Epithelial cell of proximal tubule (primary cell): Measurements from ENCODE around the gene ANAPC15. TPM values are rescaled to one million over a fixed set of nuclear protein-coding genes. Genes with fewer than 3 reads are reported as not detected.
"Not testable (repeated sequence)": the region's sequence is repeated elsewhere in the genome, so short reads cannot be mapped to it uniquely, and the experiment has no call there.

Experiments
- DNase-seq: peaks from one replicate; pipeline ENCODE4 v3.0.0-alpha.2; 2011; ENCODE audit warnings: low read depth
- H3K4me3 ChIP-seq: 2 replicates; pipeline ENCODE4 v1.5.1; 2011; ENCODE audit warnings: low read depth, mild to moderate bottlenecking, low read length
- total RNA-seq: library from RNA; depleted of rRNA; stranded (reverse); fragments of >200 nt; gene quantifications from 2 replicates; pipeline ENCODE4 v1.2.3, GENCODE V29; 2015
- TF ChIP-seq, protein P1 (sequence below): conservative IDR thresholded peaks from 2 replicates; pipeline ENCODE4 v1.5.1; 2012; ENCODE audit warnings: low read depth, mild to moderate bottlenecking, low read length

Gene ANAPC15
- total RNA-seq, 1 donor from 2014 or later: 87.4 TPM

DNA sequence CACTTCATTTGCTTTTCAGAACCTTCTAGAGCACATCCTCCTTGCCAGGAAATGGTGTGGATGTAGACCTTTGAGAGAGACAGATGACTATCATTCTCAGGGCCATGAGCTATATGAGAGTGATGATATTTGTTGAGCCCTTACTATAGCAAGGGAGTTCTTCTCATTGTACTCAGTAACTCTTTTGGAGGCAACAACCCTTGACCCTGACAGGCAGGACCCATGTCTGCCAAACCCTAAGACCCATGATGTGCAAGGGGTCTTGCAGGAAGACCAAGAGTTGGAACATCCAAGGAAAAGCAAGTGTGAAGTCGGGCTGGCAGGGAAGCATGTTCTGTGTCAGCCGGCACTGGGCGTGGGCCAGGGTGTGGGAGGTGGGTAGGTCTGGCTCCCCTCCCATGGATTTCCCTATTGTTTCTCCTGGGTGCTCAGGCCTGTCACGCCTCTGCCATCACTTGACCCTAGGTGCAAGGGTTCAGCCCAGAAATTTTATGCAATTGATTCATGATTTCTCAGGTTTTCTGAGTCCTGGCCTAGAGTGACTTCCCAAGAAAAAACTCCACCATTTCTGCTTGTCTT is 24.3 kb upstream of the ANAPC15 start:
- TF ChIP-seq, protein P1, sequence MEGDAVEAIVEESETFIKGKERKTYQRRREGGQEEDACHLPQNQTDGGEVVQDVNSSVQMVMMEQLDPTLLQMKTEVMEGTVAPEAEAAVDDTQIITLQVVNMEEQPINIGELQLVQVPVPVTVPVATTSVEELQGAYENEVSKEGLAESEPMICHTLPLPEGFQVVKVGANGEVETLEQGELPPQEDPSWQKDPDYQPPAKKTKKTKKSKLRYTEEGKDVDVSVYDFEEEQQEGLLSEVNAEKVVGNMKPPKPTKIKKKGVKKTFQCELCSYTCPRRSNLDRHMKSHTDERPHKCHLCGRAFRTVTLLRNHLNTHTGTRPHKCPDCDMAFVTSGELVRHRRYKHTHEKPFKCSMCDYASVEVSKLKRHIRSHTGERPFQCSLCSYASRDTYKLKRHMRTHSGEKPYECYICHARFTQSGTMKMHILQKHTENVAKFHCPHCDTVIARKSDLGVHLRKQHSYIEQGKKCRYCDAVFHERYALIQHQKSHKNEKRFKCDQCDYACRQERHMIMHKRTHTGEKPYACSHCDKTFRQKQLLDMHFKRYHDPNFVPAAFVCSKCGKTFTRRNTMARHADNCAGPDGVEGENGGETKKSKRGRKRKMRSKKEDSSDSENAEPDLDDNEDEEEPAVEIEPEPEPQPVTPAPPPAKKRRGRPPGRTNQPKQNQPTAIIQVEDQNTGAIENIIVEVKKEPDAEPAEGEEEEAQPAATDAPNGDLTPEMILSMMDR: no peak
- no peak for DNase-seq

GRCh38 chr11:72135891-72136683 is 23.6 kb upstream of the ANAPC15 start:
- TF ChIP-seq, protein P1: no peak
- DNase-seq: no peak

More for the DNA sequence above, 24.3 kb upstream of the ANAPC15 start:
- H3K4me3 ChIP-seq: no peak overlapping the region

DNA sequence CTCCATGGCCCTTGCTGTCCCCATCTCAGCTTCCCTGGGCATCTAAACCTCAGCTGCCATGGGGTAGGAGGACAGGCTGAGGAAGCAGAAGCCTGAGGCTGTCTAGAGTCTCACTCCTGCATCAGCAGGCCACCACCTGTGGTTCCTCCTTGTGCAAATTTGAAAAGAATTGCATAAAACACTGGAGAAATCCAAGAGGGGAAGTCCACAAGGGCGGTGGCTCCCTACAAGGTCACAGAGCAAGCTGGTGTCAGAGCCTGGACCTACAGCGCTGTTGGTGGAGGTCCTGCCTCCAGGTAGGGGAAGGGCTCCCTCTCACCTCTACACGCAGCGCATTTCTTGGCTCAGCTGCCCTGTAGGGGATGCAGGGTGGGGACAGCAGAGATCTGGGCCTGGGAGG is 23.0 kb upstream of the ANAPC15 start, which contains the start of gene FOLR3:
FOLR3 (plus strand) TSS at position 253 of the 400 bp plus-strand sequence. CDS start 228 bp downstream, outside the sequence.
- not testable (repeated sequence) for H3K4me3 ChIP-seq, DNase-seq

More at GRCh38 chr11:72135891-72136683, 23.6 kb upstream of the ANAPC15 start:
- no peak overlapping the region for H3K4me3 ChIP-seq

DNA sequence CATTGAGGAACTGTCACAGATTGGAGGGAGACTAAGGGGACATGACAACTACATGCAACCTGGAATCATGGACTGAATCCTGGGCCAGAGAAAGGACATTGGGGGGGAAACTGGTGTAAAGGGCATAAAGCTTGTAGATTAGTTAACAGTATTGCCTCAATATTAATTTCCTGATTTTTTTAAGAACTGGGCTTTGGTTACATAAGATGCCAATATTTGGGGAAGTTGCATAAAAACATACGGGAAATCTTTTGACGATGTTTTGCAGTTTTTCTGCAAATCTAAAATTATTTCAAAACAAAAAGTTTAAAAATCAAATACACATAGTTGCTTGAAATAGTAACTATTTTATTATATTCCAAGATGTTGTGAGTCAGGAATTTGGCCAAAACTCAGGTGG is 20.2 kb upstream of the ANAPC15 start:
- DNase-seq: no peak
- H3K4me3 ChIP-seq: no peak overlapping the region
- TF ChIP-seq, protein P1: no peak

DNA sequence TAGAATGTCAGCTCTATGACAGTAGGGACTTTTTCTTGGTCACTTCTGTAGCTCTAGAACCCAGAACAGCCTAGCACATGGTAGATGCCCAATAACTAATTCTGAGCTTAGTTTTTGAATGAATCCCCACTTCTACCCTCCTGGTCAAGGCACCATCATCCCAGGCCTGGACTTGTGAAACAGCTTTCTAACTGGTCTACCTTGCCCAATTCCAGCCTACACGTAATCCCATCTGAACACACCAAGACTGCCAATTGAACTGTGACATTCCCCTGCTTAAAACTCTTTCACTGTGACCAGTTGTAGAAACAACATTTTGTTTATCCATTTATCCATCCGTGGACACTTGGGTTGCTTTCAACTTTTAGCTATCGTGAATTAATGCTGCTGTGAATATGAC is 16.9 kb upstream of the ANAPC15 start:
- DNase-seq: no peak
- H3K4me3 ChIP-seq: no peak overlapping the region
- TF ChIP-seq, protein P1: no peak

DNA sequence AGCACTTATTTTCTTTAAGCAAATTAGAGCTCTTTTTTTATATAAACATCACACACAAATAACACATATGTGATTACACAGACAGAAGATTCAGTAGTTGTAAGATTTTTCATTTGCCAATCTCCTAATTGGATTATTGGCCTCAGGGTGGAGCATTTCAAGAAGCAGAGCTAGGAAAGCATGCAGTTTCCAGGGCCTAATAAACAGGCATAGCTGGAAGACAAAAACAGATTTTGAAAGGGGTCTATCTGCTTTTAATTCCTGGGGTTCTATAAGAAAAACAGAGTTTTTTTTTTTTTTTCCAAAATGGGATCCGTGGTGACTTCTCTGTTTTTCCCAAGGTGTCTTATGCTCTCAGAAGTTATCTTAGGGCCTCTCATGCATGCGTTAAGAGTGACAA is 15.4 kb upstream of the ANAPC15 start:
- no peak overlapping the region for H3K4me3 ChIP-seq
- TF ChIP-seq, protein P1: no peak

GRCh38 chr11:72125956-72126355 is 13.5 kb upstream of the ANAPC15 start:
- TF ChIP-seq, protein P1: no peak
- DNase-seq: no peak
- no peak overlapping the region for H3K4me3 ChIP-seq

More for the DNA sequence above, 15.4 kb upstream of the ANAPC15 start:
- no peak for DNase-seq
